PC-9 (cell line): ENCODE data around the gene GGTLC2. TPM values are rescaled to one million over a fixed set of nuclear protein-coding genes. Genes with fewer than 3 reads are reported as not detected.

ENCODE experiments used
- BruUV-seq: library from RNA; stranded (reverse); fragments of 400-500 nt; replicated peaks from 2 replicates; lab custom pipeline; 2021; lab: Mats Ljungman, UMichigan
- CTCF ChIA-PET: fragments of 300-600 bp; sonication (Branson Sonifier 250); formaldehyde crosslinking; loops from one replicate; lab custom pipeline; 2022; ENCODE audit warnings: antibody characterized with exemption; lab: Charles Lee
- POLR2A ChIA-PET: fragments of 300-600 bp; sonication (Branson Sonifier 250); formaldehyde crosslinking; loops from one replicate; lab custom pipeline; 2022; ENCODE audit warnings: antibody characterized with exemption; ENCODE audit not compliant: unreplicated experiment; lab: Charles Lee
- DNase-seq, 2 experiments: peaks; one replicate each; pipeline versions ENCODE4 v3.0.0 to v3.0.0-alpha.2; 2015 to 2022; ENCODE audit warnings: mixed read lengths in 1 of 2
- H2AFZ ChIP-seq: fragments of 200-600 bp; sonication (generic); 2 replicates; pipeline ENCODE4 v1.8.1; 2017; ENCODE audit warnings: antibody characterized with exemption
- H3F3A ChIP-seq: fragments of 200-600 bp; sonication (generic); 2 replicates; pipeline ENCODE4 v1.8.1; 2017; ENCODE audit warnings: antibody characterized with exemption, mild to moderate bottlenecking, low read depth; ENCODE audit not compliant: insufficient read depth
- H3K27ac ChIP-seq: fragments of 200-600 bp; sonication (generic); 2 replicates; pipeline ENCODE4 v1.6.1; 2016; ENCODE audit warnings: mixed run types
- H3K27me3 ChIP-seq: fragments of 200-600 bp; sonication (generic); 2 replicates; pipeline ENCODE4 v1.6.1; 2016; ENCODE audit warnings: low read depth, mixed run types; ENCODE audit not compliant: insufficient read depth
- H3K36me3 ChIP-seq: fragments of 200-600 bp; sonication (generic); 2 replicates; pipeline ENCODE4 v1.6.1; 2016; ENCODE audit warnings: low read depth, mixed run types
- H3K4me1 ChIP-seq: fragments of 200-600 bp; sonication (generic); replicated peaks from 2 replicates; pipeline ENCODE4 v1.6.1; 2016; ENCODE audit warnings: mixed run types; ENCODE audit not compliant: insufficient read depth
- H3K4me2 ChIP-seq: fragments of 200-600 bp; sonication (generic); 2 replicates; pipeline ENCODE4 v1.6.1; 2017; ENCODE audit warnings: mixed run types
- H3K4me3 ChIP-seq: fragments of 200-600 bp; sonication (generic); 2 replicates; pipeline ENCODE4 v1.6.1; 2016; ENCODE audit warnings: mixed run types
- H3K79me2 ChIP-seq: fragments of 200-600 bp; sonication (generic); 2 replicates; pipeline ENCODE4 v1.6.1; 2017; ENCODE audit warnings: low read depth, mixed run types
- H3K9me2 ChIP-seq: fragments of 200-600 bp; sonication (generic); 2 replicates; pipeline ENCODE4 v1.8.1; 2017; ENCODE audit warnings: mild to moderate bottlenecking; ENCODE audit not compliant: insufficient read depth
- H3K9me3 ChIP-seq: fragments of 200-600 bp; sonication (generic); 2 replicates; pipeline ENCODE4 v1.8.1; 2016; ENCODE audit warnings: low read depth; ENCODE audit not compliant: insufficient read depth
- H4K20me1 ChIP-seq: fragments of 200-600 bp; sonication (generic); 2 replicates; pipeline ENCODE4 v1.8.1; 2017; ENCODE audit not compliant: insufficient read depth
- EZH2 ChIP-seq: fragments of 200-600 bp; sonication (generic); IDR thresholded peaks from 2 replicates; pipeline ENCODE4 v1.8.0; 2017; ENCODE audit warnings: antibody characterized with exemption, low read depth
- intact Hi-C: fragments of 100-400 bp; cut with micrococcal nuclease; formaldehyde crosslinking; loops from one replicate; pipeline ENCODE4 v1.10.0; 2022; ENCODE audit not compliant: unreplicated experiment
- total RNA-seq: library from RNA; stranded (reverse); gene quantifications from 2 replicates; pipeline ENCODE4 v1.2.3, GENCODE V29; 2021
- TF ChIP-seq, protein P1 (sequence below): fragments of 200-600 bp; sonication (generic); conservative IDR thresholded peaks from 2 replicates; pipeline ENCODE4 v1.6.1; 2017; ENCODE audit warnings: mixed run types, antibody characterized with exemption, mild to moderate bottlenecking, moderate library complexity

GGTLC2 gene
- total RNA-seq, 1 experiment from 2014 or later = not detected

GRCh38 chr22:22691716-22692701 is 47.6 kb downstream of the GGTLC2 start:
- Histone ChIP-seq H2AFZ (no peak overlapping the region), H3K27me3 (no peaks in the 10 kb centered on the region), H3F3A (no peaks in the 10 kb centered on the region), H3K36me3 (no peaks in the 10 kb centered on the region), H3K9me2 (no peaks in the 10 kb centered on the region), H3K4me2 (no peak overlapping the region), H4K20me1 (no peaks in the 10 kb centered on the region), H3K27ac (no peak overlapping the region), H3K4me3 (no peak overlapping the region), H3K9me3 (no peaks in the 10 kb centered on the region), H3K79me2 (no peaks in the 10 kb centered on the region), H3K4me1 (peaks cover 3% of the 10 kb centered on the region; the same call in 1 of the 2 replicates)
- ChIA-PET CTCF (interaction anchor here (0.6 kb wide), 1 partner anchor 76 kb away, joined by 5 read pairs; no protein-coding TSS in a partner anchor), POLR2A (no interaction called here)
- intact Hi-C loops = no loop called here
- TF ChIP-seq, protein P1, sequence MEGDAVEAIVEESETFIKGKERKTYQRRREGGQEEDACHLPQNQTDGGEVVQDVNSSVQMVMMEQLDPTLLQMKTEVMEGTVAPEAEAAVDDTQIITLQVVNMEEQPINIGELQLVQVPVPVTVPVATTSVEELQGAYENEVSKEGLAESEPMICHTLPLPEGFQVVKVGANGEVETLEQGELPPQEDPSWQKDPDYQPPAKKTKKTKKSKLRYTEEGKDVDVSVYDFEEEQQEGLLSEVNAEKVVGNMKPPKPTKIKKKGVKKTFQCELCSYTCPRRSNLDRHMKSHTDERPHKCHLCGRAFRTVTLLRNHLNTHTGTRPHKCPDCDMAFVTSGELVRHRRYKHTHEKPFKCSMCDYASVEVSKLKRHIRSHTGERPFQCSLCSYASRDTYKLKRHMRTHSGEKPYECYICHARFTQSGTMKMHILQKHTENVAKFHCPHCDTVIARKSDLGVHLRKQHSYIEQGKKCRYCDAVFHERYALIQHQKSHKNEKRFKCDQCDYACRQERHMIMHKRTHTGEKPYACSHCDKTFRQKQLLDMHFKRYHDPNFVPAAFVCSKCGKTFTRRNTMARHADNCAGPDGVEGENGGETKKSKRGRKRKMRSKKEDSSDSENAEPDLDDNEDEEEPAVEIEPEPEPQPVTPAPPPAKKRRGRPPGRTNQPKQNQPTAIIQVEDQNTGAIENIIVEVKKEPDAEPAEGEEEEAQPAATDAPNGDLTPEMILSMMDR = no peak
- no peak for TF ChIP-seq EZH2
- no TSS peak for BruUV-seq
- no peak for DNase-seq

DNA sequence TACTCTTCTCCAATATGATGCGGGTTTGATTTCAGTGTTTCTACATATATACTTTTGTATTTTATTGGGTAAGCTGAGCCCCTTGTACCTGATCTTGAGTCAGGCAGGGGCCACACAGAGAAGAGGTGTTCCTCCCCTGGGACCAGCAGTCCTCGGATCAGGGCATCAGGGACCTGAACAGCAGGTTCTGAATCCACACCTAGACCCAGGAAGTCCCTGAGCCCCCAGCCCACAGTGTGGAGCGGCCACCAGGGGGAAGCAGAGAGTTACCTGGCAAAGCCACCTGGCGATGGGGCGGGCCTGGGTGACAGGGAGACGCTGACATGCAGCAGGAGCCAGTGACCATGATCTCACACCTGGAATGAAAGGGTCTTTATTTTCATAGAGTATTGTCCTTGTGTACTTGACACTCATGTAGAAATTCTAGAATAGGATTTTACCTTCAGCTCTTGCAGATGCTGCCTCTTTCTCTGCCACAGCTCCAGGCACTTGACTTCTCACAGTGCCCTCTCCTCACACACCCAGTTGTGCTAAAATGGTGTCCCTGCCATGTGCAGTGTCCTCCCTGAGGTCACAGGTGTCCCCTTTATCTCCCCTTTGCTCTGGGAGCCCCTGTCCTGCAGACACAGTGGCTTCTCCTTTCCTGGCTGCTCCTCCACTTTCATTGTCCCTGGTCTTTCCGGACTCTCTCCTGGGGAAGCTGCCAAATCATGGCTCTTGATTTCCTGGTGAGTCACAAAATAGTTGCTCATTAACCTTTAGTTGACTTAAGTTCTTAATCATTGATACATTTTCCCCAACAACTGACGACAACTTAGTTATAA is 48.5 kb downstream of the GGTLC2 start:
- intact Hi-C loops = no loop called here
- Histone ChIP-seq H3K4me2 (no peak overlapping the region), H3K36me3 (no peaks in the 10 kb centered on the region), H4K20me1 (no peaks in the 10 kb centered on the region), H3K27ac (no peak overlapping the region), H3F3A (no peaks in the 10 kb centered on the region), H3K79me2 (no peaks in the 10 kb centered on the region), H3K9me3 (no peaks in the 10 kb centered on the region), H3K9me2 (no peaks in the 10 kb centered on the region), H3K4me1 (peaks cover 3% of the 10 kb centered on the region; the same call in 1 of the 2 replicates), H2AFZ (no peak overlapping the region), H3K4me3 (no peak overlapping the region), H3K27me3 (no peaks in the 10 kb centered on the region)
- ChIA-PET CTCF (no interaction called here), POLR2A (no interaction called here)
- DNase-seq = peak; percentile 46 to 52
- no TSS peak for BruUV-seq
- TF ChIP-seq, protein P1 = peak; percentile 88
- TF ChIP-seq EZH2 = no peak

DNA sequence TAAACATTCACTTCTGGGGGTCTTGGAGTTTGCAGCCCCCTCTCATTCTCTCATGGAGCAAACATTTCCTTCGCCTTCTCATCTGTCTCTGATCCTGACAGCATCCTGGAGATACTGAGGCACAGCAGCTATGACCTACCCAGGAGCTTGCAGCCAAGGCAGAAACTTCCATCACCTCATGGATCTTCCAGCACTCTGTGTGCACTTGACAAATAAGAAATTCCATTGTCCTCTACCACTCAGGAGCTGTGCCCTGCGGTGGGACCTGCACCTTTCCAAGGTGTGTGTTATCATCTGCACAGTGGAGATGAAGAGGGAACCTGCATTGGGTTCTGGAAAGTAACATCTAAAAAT is 49.1 kb downstream of the GGTLC2 start:
- no peak overlapping the region for H3K4me2 ChIP-seq

More for the DNA sequence above, 49.1 kb downstream of the GGTLC2 start:
- BruUV-seq = no TSS peak
- no peaks in the 10 kb centered on the region for H3K27me3 ChIP-seq
- H3F3A ChIP-seq = no peaks in the 10 kb centered on the region
- no peak overlapping the region for H3K4me3 ChIP-seq
- no peak for DNase-seq
- no peak overlapping the region for H3K27ac ChIP-seq
- no peaks in the 10 kb centered on the region for H3K36me3 ChIP-seq
- ChIA-PET POLR2A (no interaction called here), CTCF (interaction anchor here (0.6 kb wide), 1 partner anchor 388 kb away, joined by 5 read pairs; no protein-coding TSS in a partner anchor)
- no peaks in the 10 kb centered on the region for H3K9me2 ChIP-seq
- H2AFZ ChIP-seq = no peak overlapping the region
- TF ChIP-seq, protein P1 = no peak
- peaks cover 3% of the 10 kb centered on the region; the same call in 1 of the 2 replicates for H3K4me1 ChIP-seq
- H3K79me2 ChIP-seq = no peaks in the 10 kb centered on the region
- H3K9me3 ChIP-seq = no peaks in the 10 kb centered on the region
- intact Hi-C loops = no loop called here
- no peaks in the 10 kb centered on the region for H4K20me1 ChIP-seq
